Measurements from ENCODE around the gene OTUD4. TPM values are rescaled to one million over a fixed set of nuclear protein-coding genes. Genes with fewer than 3 reads are reported as not detected.
"Not testable (repeated sequence)": the region's sequence is repeated elsewhere in the genome, so short reads cannot be mapped to it uniquely, and the experiment has no call there.

OTUD4 gene, protein sequence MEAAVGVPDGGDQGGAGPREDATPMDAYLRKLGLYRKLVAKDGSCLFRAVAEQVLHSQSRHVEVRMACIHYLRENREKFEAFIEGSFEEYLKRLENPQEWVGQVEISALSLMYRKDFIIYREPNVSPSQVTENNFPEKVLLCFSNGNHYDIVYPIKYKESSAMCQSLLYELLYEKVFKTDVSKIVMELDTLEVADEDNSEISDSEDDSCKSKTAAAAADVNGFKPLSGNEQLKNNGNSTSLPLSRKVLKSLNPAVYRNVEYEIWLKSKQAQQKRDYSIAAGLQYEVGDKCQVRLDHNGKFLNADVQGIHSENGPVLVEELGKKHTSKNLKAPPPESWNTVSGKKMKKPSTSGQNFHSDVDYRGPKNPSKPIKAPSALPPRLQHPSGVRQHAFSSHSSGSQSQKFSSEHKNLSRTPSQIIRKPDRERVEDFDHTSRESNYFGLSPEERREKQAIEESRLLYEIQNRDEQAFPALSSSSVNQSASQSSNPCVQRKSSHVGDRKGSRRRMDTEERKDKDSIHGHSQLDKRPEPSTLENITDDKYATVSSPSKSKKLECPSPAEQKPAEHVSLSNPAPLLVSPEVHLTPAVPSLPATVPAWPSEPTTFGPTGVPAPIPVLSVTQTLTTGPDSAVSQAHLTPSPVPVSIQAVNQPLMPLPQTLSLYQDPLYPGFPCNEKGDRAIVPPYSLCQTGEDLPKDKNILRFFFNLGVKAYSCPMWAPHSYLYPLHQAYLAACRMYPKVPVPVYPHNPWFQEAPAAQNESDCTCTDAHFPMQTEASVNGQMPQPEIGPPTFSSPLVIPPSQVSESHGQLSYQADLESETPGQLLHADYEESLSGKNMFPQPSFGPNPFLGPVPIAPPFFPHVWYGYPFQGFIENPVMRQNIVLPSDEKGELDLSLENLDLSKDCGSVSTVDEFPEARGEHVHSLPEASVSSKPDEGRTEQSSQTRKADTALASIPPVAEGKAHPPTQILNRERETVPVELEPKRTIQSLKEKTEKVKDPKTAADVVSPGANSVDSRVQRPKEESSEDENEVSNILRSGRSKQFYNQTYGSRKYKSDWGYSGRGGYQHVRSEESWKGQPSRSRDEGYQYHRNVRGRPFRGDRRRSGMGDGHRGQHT
- total RNA-seq: 10 to 100 TPM; 52.6 to 57.1 TPM

DNA sequence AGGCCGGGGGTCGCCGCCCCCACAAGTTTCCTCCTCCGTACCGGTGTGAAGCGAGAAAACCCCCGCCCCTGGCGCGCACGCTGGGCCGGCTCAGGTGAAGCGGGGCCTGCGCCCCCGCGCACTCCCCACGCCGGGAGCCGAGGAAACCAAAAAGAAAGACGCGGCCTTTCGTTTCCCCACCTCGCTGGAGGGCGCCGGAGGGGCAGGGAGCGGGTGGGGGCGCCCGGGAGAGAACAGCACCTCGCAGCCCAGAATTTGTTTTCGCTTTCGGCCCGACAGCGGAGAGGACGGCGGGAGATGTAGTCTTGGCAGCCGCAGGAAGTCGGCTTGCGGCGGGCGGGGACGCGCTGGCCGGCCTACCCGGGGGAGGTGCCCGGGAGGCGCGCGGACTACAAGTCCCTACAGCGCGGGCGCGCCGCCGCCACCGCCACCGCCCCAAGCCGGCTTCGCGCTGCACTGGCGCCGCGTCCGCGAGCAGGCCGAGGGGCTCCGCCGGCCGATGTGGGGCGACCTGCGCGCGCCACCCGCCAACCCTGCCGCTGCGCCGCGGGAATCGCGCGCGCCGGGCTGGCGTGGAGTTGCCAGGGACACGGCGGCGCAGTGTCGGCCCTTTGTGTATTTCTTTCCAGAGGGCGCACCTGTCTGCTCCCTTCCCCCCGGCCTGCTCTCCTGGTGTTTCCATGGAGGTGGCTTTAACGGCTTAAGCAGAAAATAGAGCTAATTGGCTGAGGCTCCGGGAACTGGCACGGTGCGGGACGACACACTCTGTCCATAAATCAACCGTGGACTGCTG lies at the start of gene OTUD4:
Gene OTUD4 (minus strand): TSS at position 292 of the 793 bp plus-strand sequence. CDS start 616 bp downstream, outside the sequence.
- peaks cover 29% of the 10 kb centered on the region for H3K4me1 Mint-ChIP-seq
- peak within 1 kb of the TSS; percentile 97 for H3K27ac Mint-ChIP-seq
- H3K27me3 Mint-ChIP-seq: no peaks in the 10 kb centered on the region
- H3K4me3 Mint-ChIP-seq: peak within 1 kb of the TSS; percentile 91
- CTCF ChIA-PET: interaction anchor here (0.5 kb wide), 1 partner anchor 110 kb away, joined by 4 read pairs; no protein-coding TSS in a partner anchor
- ATAC-seq (peak; percentile 84), DNase-seq (peak; percentile 97)
- POLR2A ChIA-PET: interaction anchor here (0.6 to 0.7 kb wide), 2 partner anchors 75 to 82 kb away, joined by 3 to 4 read pairs; partner anchors contain the start of gene ABCE1
- peaks cover 21% of the 10 kb centered on the region for H3K36me3 Mint-ChIP-seq (ENCODE audit: low read depth)
- no peaks in the 10 kb centered on the region for H3K9me3 Mint-ChIP-seq (ENCODE audit: low read depth)
- intact Hi-C loops (cut with DNase I, micrococcal nuclease): loop anchor here (1.0 to 10.0 kb wide), 8 partner anchors 82 to 1274 kb away; partner anchors contain the start of genes ABCE1 (in 2 of the 2), ANAPC10 (in 2 of the 2), MMAA (in 2 of the 2) and ZNF827 (in 2 of the 2)

DNA sequence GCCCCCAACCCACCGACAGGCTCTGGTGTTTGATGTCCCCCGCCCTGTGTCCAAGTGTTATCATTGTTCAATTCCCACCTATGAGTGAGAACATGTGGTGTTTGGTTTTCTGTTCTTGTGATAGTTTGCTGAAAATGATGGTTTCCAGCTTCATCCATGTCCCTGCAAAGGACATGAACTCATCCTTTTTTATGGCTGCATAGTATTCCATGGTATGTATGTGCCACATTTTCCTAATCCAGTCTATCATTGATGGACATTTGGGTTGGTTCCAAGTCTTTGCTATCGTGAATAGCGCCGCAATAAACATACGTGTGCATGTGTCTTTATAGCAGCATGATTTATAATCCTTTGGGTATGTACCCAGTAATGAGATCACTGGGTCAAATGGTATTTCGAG lies 42.8 kb upstream of the OTUD4 start:
- H3K36me3 Mint-ChIP-seq (ENCODE audit: low read depth); CTCF ChIA-PET; DNase-seq; H3K4me1 Mint-ChIP-seq; H3K27ac Mint-ChIP-seq; H3K27me3 Mint-ChIP-seq; intact Hi-C loops (cut with DNase I, micrococcal nuclease); H3K4me3 Mint-ChIP-seq; H3K9me3 Mint-ChIP-seq (ENCODE audit: low read depth); ATAC-seq; POLR2A ChIA-PET: not testable (repeated sequence)

DNA sequence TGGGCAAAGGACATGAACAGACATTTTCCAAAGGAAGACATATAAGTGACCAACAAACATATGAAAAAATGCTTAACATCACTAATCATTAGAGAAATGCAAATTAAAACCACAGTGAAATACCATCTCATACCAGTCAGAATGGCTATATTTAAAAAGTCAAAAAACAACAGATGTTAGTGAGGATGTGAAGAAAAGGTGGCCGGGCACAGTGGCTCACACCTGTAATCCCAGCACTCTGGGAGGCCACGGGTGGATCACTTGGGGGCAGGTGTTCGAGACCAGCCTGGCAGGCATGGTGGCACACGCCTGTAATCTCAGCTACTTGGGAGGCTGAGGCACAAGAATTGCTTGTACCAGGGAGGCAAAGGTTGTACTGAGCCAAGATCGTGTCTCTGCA lies 41.1 kb upstream of the OTUD4 start:
- H3K27me3 Mint-ChIP-seq; DNase-seq; intact Hi-C loops (cut with DNase I, micrococcal nuclease); H3K4me1 Mint-ChIP-seq; CTCF ChIA-PET; H3K9me3 Mint-ChIP-seq (ENCODE audit: low read depth); H3K4me3 Mint-ChIP-seq; H3K27ac Mint-ChIP-seq; ATAC-seq; H3K36me3 Mint-ChIP-seq (ENCODE audit: low read depth); POLR2A ChIA-PET: not testable (repeated sequence)

DNA sequence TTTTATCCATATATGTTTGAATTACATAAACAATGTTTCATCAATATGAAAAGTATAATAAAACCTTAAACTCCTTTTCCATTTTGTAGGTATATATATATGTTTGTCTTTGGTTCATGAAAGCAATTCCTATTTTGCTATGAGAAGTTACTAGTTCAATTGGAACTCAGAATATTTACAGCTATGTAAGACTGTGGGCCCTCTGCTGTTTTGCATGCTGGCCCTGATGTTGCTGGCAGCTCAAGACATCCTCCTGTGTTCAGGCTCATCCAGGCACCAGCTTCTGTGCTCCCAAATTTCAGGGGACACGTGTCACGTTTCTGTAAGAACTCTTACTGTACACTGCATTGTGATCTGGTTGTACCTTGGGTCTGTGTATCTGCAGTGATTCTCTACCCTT lies 38.7 kb upstream of the OTUD4 start:
- no peak overlapping the region for H3K4me3 Mint-ChIP-seq
- H3K27ac Mint-ChIP-seq: no peak overlapping the region
- ChIA-PET POLR2A (no interaction called here), CTCF (interaction anchor here (0.9 to 1.4 kb wide), 2 partner anchors 129 to 338 kb away, joined by 3 read pairs; no protein-coding TSS in a partner anchor)
- no peaks in the 10 kb centered on the region for H3K9me3 Mint-ChIP-seq (ENCODE audit: low read depth)
- ATAC-seq (no peak), DNase-seq (no peak)
- no peaks in the 10 kb centered on the region for H3K4me1 Mint-ChIP-seq
- intact Hi-C loops (cut with DNase I, micrococcal nuclease): loop anchor here (5.0 kb wide), 2 partner anchors 338 to 393 kb away; no protein-coding TSS in a partner anchor
- peaks cover 2% of the 10 kb centered on the region for H3K27me3 Mint-ChIP-seq
- no peaks in the 10 kb centered on the region for H3K36me3 Mint-ChIP-seq (ENCODE audit: low read depth)

DNA sequence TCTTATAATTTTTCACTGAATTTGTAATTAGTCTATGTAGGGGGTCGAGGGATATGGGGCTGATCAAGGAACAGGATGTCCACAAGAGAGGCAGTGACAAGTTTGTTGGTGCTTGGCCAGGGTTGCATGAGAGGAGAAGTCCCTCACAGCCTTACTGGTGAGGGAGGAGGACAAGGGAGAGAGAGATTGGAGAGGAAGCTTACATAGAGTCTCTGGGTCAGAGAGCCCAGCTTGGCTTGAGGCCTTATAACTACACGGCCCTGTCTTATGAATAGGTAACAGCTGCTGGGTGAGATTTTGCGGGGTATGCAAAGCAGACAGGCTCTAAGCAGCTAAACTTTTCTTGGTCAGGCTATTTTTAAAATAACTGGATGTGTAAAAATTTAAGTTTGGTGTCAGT lies 37.9 kb upstream of the OTUD4 start:
- ATAC-seq (no peak), DNase-seq (no peak)
- CTCF ChIA-PET: interaction anchor here (0.5 to 1.4 kb wide), 6 partner anchors 11 to 392 kb away, joined by 3 to 4 read pairs (median 3); no protein-coding TSS in a partner anchor
- Mint-ChIP-seq H3K27ac (no peak overlapping the region), H3K4me1 (no peaks in the 10 kb centered on the region), H3K27me3 (no peaks in the 10 kb centered on the region), H3K36me3 (ENCODE audit: low read depth) (no peaks in the 10 kb centered on the region), H3K4me3 (no peak overlapping the region), H3K9me3 (ENCODE audit: low read depth) (no peaks in the 10 kb centered on the region)
- POLR2A ChIA-PET: no interaction called here
- intact Hi-C loops (cut with DNase I, micrococcal nuclease): loop anchor here (5.0 kb wide), 2 partner anchors 339 to 394 kb away; no protein-coding TSS in a partner anchor

DNA sequence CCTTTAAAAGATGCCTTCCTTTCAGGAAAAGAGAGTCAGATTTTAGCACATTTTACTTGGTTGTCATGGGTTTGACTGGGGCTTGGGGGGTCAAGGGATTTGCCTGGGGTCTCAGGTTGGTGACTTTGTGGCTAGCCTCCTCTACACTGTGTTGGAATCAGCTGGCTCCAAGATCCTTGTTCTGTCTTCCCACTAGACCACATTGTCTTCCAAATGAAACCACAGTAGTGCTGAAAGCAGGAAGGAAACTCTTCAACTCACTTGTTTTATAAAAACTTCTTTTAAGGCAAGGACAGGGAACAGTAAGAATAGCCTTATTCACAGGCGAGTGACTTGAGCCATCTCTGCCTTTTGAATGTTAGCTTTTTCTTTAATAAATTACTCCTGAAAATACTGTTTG lies 37.0 kb upstream of the OTUD4 start:
- ATAC-seq (no peak), DNase-seq (no peak)
- intact Hi-C loops (cut with DNase I, micrococcal nuclease): loop anchor here (5.0 kb wide), 2 partner anchors 340 to 395 kb away; no protein-coding TSS in a partner anchor
- Mint-ChIP-seq H3K4me3 (no peak overlapping the region), H3K36me3 (ENCODE audit: low read depth) (no peaks in the 10 kb centered on the region), H3K27me3 (no peaks in the 10 kb centered on the region), H3K4me1 (no peaks in the 10 kb centered on the region), H3K27ac (no peak overlapping the region), H3K9me3 (ENCODE audit: low read depth) (no peaks in the 10 kb centered on the region)
- ChIA-PET CTCF (interaction anchor here (0.7 to 1.8 kb wide), 9 partner anchors 12 to 399 kb away, joined by 3 to 7 read pairs (median 4); no protein-coding TSS in a partner anchor), POLR2A (interaction anchor here (0.7 kb wide), 1 partner anchor 16 kb away, joined by 3 read pairs; no protein-coding TSS in a partner anchor)

DNA sequence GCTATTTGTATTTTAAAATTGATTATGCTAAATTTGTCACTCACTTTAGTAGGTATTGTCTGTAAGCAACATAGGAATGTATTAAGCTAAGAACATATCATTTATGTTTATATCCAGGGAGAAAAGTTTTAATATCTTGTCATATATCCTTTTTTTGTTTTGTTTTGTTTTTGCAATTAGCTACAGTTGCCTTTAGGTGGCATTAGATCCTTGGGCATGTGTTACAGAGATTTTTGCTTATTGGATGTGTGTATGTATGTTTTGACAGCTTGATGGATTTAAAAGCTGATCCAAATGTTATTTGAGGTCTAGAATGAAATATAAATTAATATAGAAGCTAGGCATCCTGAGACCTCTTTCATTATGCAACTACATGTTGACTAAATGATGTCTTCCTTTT lies 36.1 kb upstream of the OTUD4 start:
- intact Hi-C loops (cut with DNase I, micrococcal nuclease): loop anchor here (5.0 kb wide), 2 partner anchors 341 to 396 kb away; no protein-coding TSS in a partner anchor
- no peak for ATAC-seq
- H3K27ac Mint-ChIP-seq: no peak overlapping the region
- no peaks in the 10 kb centered on the region for H3K9me3 Mint-ChIP-seq (ENCODE audit: low read depth)
- no peaks in the 10 kb centered on the region for H3K36me3 Mint-ChIP-seq (ENCODE audit: low read depth)
- H3K4me1 Mint-ChIP-seq: no peaks in the 10 kb centered on the region
- ChIA-PET POLR2A (interaction anchor here (0.7 kb wide), 1 partner anchor 17 kb away, joined by 3 read pairs; no protein-coding TSS in a partner anchor), CTCF (interaction anchor here (0.5 to 1.8 kb wide), 12 partner anchors 13 to 711 kb away, joined by 3 to 7 read pairs (median 4); no protein-coding TSS in a partner anchor)
- no peak for DNase-seq
- H3K4me3 Mint-ChIP-seq: no peak overlapping the region
- no peaks in the 10 kb centered on the region for H3K27me3 Mint-ChIP-seq

DNA sequence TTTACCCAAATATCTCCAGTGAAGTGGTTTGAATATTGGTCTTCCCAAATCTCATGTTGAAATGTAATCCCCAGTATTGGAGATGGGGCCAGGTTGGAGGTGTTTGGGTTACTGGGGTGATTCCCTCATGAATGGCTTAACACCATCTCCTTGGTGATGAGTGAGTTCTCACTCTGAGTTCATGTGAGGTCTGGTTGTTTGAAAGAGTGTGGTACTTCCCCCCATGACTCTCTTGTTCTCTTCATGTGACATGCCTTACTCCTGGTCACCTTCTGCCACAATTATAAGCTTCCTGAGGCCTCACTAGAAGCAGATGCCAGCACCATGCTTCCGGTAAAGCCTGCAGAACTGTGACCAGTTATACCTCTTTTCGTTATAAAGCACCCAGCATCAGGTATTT lies 32.9 kb upstream of the OTUD4 start:
- no peaks in the 10 kb centered on the region for H3K9me3 Mint-ChIP-seq (ENCODE audit: low read depth)
- no peak overlapping the region for H3K4me3 Mint-ChIP-seq
- CTCF ChIA-PET: no interaction called here
- no peak overlapping the region for H3K27ac Mint-ChIP-seq
- no peaks in the 10 kb centered on the region for H3K4me1 Mint-ChIP-seq
- POLR2A ChIA-PET: no interaction called here
- no peaks in the 10 kb centered on the region for H3K36me3 Mint-ChIP-seq (ENCODE audit: low read depth)
- H3K27me3 Mint-ChIP-seq: no peaks in the 10 kb centered on the region
- intact Hi-C loops (cut with DNase I, micrococcal nuclease): no loop called here
- DNase-seq (no peak), ATAC-seq (no peak)

DNA sequence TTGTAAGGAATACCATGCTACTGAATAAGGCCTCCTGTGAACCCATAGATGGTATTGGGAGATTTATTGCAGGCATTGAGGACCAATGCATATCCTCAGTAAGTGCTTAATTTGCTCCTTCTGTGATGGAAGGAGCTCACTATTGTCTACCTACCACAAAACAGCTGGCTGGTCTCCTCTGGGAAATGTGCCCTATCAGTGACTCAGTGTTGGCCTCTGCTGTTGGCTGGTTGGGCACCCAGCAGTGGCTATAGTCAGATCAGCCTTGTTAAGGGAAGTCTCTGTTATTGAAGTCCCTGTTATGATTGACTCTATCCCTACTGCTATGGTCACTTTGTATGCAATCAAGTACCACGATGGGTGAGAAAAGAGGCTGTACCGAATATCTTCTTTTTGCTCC lies 27.5 kb upstream of the OTUD4 start:
- Mint-ChIP-seq H3K4me1 (no peaks in the 10 kb centered on the region), H3K9me3 (ENCODE audit: low read depth) (no peaks in the 10 kb centered on the region)
- intact Hi-C loops (cut with DNase I, micrococcal nuclease): no loop called here

DNA sequence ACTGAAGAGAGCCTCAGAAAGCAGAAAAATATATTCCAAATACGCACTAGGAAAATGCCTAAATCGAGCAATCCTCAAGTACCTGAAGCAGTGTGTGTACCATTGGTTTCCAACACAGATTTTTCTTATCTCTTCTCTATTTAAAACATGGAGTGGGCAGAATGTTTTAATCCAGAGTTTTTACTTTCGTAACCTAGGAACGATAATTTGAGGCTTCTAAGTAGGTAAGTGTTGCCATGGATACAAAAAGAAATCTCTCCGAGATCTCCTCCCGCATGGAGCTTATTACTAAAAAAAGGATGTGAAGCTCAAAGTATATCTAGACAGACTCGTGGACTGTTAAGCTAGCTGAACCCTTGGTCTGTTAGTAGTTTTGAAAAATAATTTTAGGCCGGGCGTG lies 23.0 kb upstream of the OTUD4 start:
- no peak for DNase-seq
- no peak overlapping the region for H3K4me3 Mint-ChIP-seq
- peaks cover 7% of the 10 kb centered on the region for H3K27me3 Mint-ChIP-seq
- POLR2A ChIA-PET: no interaction called here
- no peak overlapping the region for H3K27ac Mint-ChIP-seq
- no peaks in the 10 kb centered on the region for H3K9me3 Mint-ChIP-seq (ENCODE audit: low read depth)
- no peaks in the 10 kb centered on the region for H3K4me1 Mint-ChIP-seq
- ATAC-seq: no peak
- H3K36me3 Mint-ChIP-seq (ENCODE audit: low read depth): no peaks in the 10 kb centered on the region
- CTCF ChIA-PET: interaction anchor here (0.5 kb wide), 1 partner anchor 81 kb away, joined by 3 read pairs; no protein-coding TSS in a partner anchor
- intact Hi-C loops (cut with DNase I, micrococcal nuclease): no loop called here

More for the DNA sequence above, 27.5 kb upstream of the OTUD4 start:
- ChIA-PET CTCF (no interaction called here), POLR2A (interaction anchor here (0.6 kb wide), 1 partner anchor 98 kb away, joined by 5 read pairs; no protein-coding TSS in a partner anchor)
- DNase-seq (no peak), ATAC-seq (no peak)
- no peak overlapping the region for H3K27ac Mint-ChIP-seq
- no peaks in the 10 kb centered on the region for H3K27me3 Mint-ChIP-seq
- no peaks in the 10 kb centered on the region for H3K36me3 Mint-ChIP-seq (ENCODE audit: low read depth)
- no peak overlapping the region for H3K4me3 Mint-ChIP-seq
